Activated naive CD8-positive, alpha-beta T cell (primary cell): ENCODE results near the gene PAM16.
"Not testable (repeated sequence)": the region's sequence is repeated elsewhere in the genome, so short reads cannot be mapped to it uniquely, and the experiment has no call there.

ENCODE experiments used
- H3K27ac Mint-ChIP-seq: one replicate; pipeline ENCODE4 v1.8.0; 2021; ENCODE audit warnings: mixed read lengths
- H3K27me3 Mint-ChIP-seq: one replicate; pipeline ENCODE4 v1.8.0; 2021; ENCODE audit warnings: mixed read lengths
- H3K36me3 Mint-ChIP-seq: one replicate; pipeline ENCODE4 v1.8.0; 2021; ENCODE audit warnings: mixed read lengths
- H3K4me1 Mint-ChIP-seq: one replicate; pipeline ENCODE4 v1.8.0; 2021; ENCODE audit warnings: low read depth, mixed read lengths
- H3K4me3 Mint-ChIP-seq: one replicate; pipeline ENCODE4 v1.8.0; 2021; ENCODE audit warnings: mild to moderate bottlenecking, mixed read lengths
- H3K9me3 Mint-ChIP-seq: one replicate; pipeline ENCODE4 v1.8.0; 2021; ENCODE audit warnings: low read depth, mixed read lengths

PAM16 gene

GRCh38 chr16:4350787-4351659 lies at the start of gene PAM16:
TSS of gene PAM16 (minus strand) at chr16:4351321. CDS start at chr16:4351234, 87 bp downstream.
- no peaks in the 10 kb centered on the region for H3K36me3 Mint-ChIP-seq
- H3K27me3 Mint-ChIP-seq, result no peaks in the 10 kb centered on the region
- no peaks in the 10 kb centered on the region for H3K9me3 Mint-ChIP-seq
- H3K4me3 Mint-ChIP-seq, result peak within 1 kb of the TSS; percentile 95
- H3K4me1 Mint-ChIP-seq, result peaks cover 28% of the 10 kb centered on the region
- peak within 1 kb of the TSS; percentile 94 for H3K27ac Mint-ChIP-seq

- no peak overlapping the region for H3K4me3 Mint-ChIP-seq
- peak overlapping the region; percentile 2 for H3K27ac Mint-ChIP-seq
- H3K36me3 Mint-ChIP-seq, result peaks cover 4% of the 10 kb centered on the region
- H3K9me3 Mint-ChIP-seq, result no peaks in the 10 kb centered on the region
- peaks cover 14% of the 10 kb centered on the region for H3K4me1 Mint-ChIP-seq
- H3K27me3 Mint-ChIP-seq, result no peaks in the 10 kb centered on the region
Measured at GRCh38 chr16:4399001-4399730, 48.0 kb upstream of the PAM16 start.

GRCh38 chr16:4395055-4395726 lies 44.1 kb upstream of the PAM16 start:
- Mint-ChIP-seq H3K36me3 (peaks cover 4% of the 10 kb centered on the region), H3K27me3 (no peaks in the 10 kb centered on the region), H3K4me3 (no peak overlapping the region), H3K27ac (peak overlapping the region; percentile 66), H3K4me1 (peaks cover 11% of the 10 kb centered on the region), H3K9me3 (no peaks in the 10 kb centered on the region)

GRCh38 chr16:4393850-4394249 lies 42.7 kb upstream of the PAM16 start:
- H3K27ac Mint-ChIP-seq, H3K4me1 Mint-ChIP-seq, H3K9me3 Mint-ChIP-seq, H3K36me3 Mint-ChIP-seq, H3K4me3 Mint-ChIP-seq, H3K27me3 Mint-ChIP-seq: not testable (repeated sequence)

GRCh38 chr16:4393240-4393600 lies 42.1 kb upstream of the PAM16 start:
- Mint-ChIP-seq H3K4me3 (no peak overlapping the region), H3K4me1 (no peaks in the 10 kb centered on the region), H3K27ac (no peak overlapping the region), H3K36me3 (no peaks in the 10 kb centered on the region), H3K27me3 (no peaks in the 10 kb centered on the region), H3K9me3 (no peaks in the 10 kb centered on the region)

- Mint-ChIP-seq H3K9me3 (no peaks in the 10 kb centered on the region), H3K27ac (no peak overlapping the region), H3K4me1 (no peaks in the 10 kb centered on the region), H3K4me3 (no peak overlapping the region), H3K27me3 (no peaks in the 10 kb centered on the region), H3K36me3 (no peaks in the 10 kb centered on the region)
Measured at GRCh38 chr16:4392382-4393239, 41.5 kb upstream of the PAM16 start.

GRCh38 chr16:4391631-4392381 lies 40.7 kb upstream of the PAM16 start:
- no peaks in the 10 kb centered on the region for H3K36me3 Mint-ChIP-seq
- H3K4me1 Mint-ChIP-seq, result no peaks in the 10 kb centered on the region
- H3K27ac Mint-ChIP-seq, result no peak overlapping the region
- H3K9me3 Mint-ChIP-seq, result no peaks in the 10 kb centered on the region
- H3K27me3 Mint-ChIP-seq, result no peaks in the 10 kb centered on the region
- no peak overlapping the region for H3K4me3 Mint-ChIP-seq

- Mint-ChIP-seq H3K4me3 (no peak overlapping the region), H3K4me1 (no peaks in the 10 kb centered on the region), H3K9me3 (no peaks in the 10 kb centered on the region), H3K27me3 (no peaks in the 10 kb centered on the region), H3K36me3 (no peaks in the 10 kb centered on the region), H3K27ac (peak overlapping the region; percentile 35)
Measured at GRCh38 chr16:4390266-4391260, 39.4 kb upstream of the PAM16 start.

GRCh38 chr16:4389051-4389955 lies 38.2 kb upstream of the PAM16 start:
- Mint-ChIP-seq H3K36me3 (no peaks in the 10 kb centered on the region), H3K27ac (no peak overlapping the region), H3K9me3 (no peaks in the 10 kb centered on the region), H3K4me3 (no peak overlapping the region), H3K4me1 (no peaks in the 10 kb centered on the region), H3K27me3 (no peaks in the 10 kb centered on the region)

- H3K36me3 Mint-ChIP-seq, result no peaks in the 10 kb centered on the region
- no peak overlapping the region for H3K4me3 Mint-ChIP-seq
- no peaks in the 10 kb centered on the region for H3K4me1 Mint-ChIP-seq
- H3K27ac Mint-ChIP-seq, result no peak overlapping the region
- H3K27me3 Mint-ChIP-seq, result no peaks in the 10 kb centered on the region
- no peaks in the 10 kb centered on the region for H3K9me3 Mint-ChIP-seq
Measured at GRCh38 chr16:4388271-4389021, 37.3 kb upstream of the PAM16 start.

- no peak overlapping the region for H3K4me3 Mint-ChIP-seq
- H3K36me3 Mint-ChIP-seq, result no peaks in the 10 kb centered on the region
- H3K27ac Mint-ChIP-seq, result no peak overlapping the region
- H3K9me3 Mint-ChIP-seq, result no peaks in the 10 kb centered on the region
- H3K4me1 Mint-ChIP-seq, result no peaks in the 10 kb centered on the region
- no peaks in the 10 kb centered on the region for H3K27me3 Mint-ChIP-seq
Measured at GRCh38 chr16:4387781-4388180, 36.7 kb upstream of the PAM16 start.
